Spleen (tissue), 7 donors: Measurements from ENCODE around the gene HNRNPR.

Experiments used
- POLR2A ChIP-seq, 3 donors: fragments of 450-650 bp; IDR thresholded peaks; one replicate each; pipeline ENCODE4 v1.5.1; 2017; ENCODE audit warnings: antibody characterized with exemption in 3 of 3, mild to moderate bottlenecking in 1 of 3
- POLR2AphosphoS5 ChIP-seq, 3 donors: sonication (generic); formaldehyde crosslinking; IDR thresholded peaks; one replicate each; pipeline ENCODE4 v1.5.1; 2017; ENCODE audit warnings: antibody characterized with exemption in 3 of 3
- TF ChIP-seq, protein P1 (sequence below), 11 experiments: fragments of 200-600 bp in 7 of 11; fragments of 450-650 bp in 4 of 11; sonication (generic) in 4 of 11; IDR thresholded peaks in 8 of 11; conservative IDR thresholded peaks in 3 of 11; 1 replicate in 7 of 11; 2 replicates in 4 of 11; pipeline versions ENCODE4 v1.4.0 to v1.8.0; 2016 to 2021; ENCODE audit warnings: antibody characterized with exemption in 11 of 11, inconsistent platforms in 4 of 11, mild to moderate bottlenecking in 1 of 11
- donor health status: DM: no; HTN: no; CAD: no; lungs with moderate emphysema.
- donor health status: DM: no; HTN: no; CAD: no.
- donor health status: DM: no; HTN: no; CAD: no.

DNA sequence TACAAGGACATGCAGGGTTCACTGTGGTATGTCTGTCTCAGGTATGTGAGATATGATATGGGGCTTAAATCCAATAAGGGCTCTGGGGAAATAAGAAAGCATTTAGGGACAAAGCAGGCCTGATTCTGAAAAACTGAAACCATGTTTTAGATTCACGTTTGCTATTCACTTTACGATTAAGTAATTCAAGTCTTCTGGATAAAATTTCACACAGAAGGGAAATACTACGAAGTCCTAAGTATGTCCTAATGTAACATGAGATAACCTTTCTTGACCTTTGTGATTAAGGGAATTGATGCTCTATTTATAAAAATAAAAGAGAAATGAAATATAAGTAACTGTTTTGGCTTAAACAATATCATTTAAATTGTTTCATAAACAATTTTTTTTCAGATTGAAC lies 55.4 kb downstream of the HNRNPR start:
- no peak for TF ChIP-seq POLR2AphosphoS5 (IDR thresholded peaks at IDR 0.05)
- TF ChIP-seq, protein P1, sequence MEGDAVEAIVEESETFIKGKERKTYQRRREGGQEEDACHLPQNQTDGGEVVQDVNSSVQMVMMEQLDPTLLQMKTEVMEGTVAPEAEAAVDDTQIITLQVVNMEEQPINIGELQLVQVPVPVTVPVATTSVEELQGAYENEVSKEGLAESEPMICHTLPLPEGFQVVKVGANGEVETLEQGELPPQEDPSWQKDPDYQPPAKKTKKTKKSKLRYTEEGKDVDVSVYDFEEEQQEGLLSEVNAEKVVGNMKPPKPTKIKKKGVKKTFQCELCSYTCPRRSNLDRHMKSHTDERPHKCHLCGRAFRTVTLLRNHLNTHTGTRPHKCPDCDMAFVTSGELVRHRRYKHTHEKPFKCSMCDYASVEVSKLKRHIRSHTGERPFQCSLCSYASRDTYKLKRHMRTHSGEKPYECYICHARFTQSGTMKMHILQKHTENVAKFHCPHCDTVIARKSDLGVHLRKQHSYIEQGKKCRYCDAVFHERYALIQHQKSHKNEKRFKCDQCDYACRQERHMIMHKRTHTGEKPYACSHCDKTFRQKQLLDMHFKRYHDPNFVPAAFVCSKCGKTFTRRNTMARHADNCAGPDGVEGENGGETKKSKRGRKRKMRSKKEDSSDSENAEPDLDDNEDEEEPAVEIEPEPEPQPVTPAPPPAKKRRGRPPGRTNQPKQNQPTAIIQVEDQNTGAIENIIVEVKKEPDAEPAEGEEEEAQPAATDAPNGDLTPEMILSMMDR (IDR thresholded peaks at IDR 0.05 in 8 of 11, conservative IDR thresholded peaks at IDR 0.05 in 3 of 11): no peak
- no peak for TF ChIP-seq POLR2A (IDR thresholded peaks at IDR 0.05)
